Effector memory CD4-positive, alpha-beta T cell (primary cell): ENCODE measurements around the gene ATXN7L1.
A peak's percentile ranks its signal among the peaks of the same experiment; 100 is the strongest.

ENCODE experiments used
- DNase-seq, 3 donors: peaks; one replicate each; pipeline ENCODE4 v3.0.0-alpha.2; 2020
- H3K27ac ChIP-seq: 2 replicates; pipeline ENCODE4 v1.7.0; 2013; ENCODE audit warnings: mild to moderate bottlenecking, low read length, moderate library complexity; ENCODE audit not compliant: insufficient read depth, poor library complexity, severe bottlenecking
- H3K27me3 ChIP-seq: replicated peaks from 2 replicates; pipeline ENCODE4 v1.7.0; 2013; ENCODE audit warnings: mild to moderate bottlenecking, low read length; ENCODE audit not compliant: insufficient read depth, control insufficient read depth, poor library complexity, severe bottlenecking
- H3K36me3 ChIP-seq: 2 replicates; pipeline ENCODE4 v1.7.0; 2013; ENCODE audit warnings: mild to moderate bottlenecking, low read length, moderate library complexity; ENCODE audit not compliant: control insufficient read depth, insufficient read depth
- H3K4me1 ChIP-seq: 2 replicates; pipeline ENCODE4 v1.7.0; 2013; ENCODE audit warnings: low read length, mild to moderate bottlenecking; ENCODE audit not compliant: control insufficient read depth, insufficient read depth, poor library complexity, severe bottlenecking
- H3K4me3 ChIP-seq: 2 replicates; pipeline ENCODE4 v1.7.0; 2013; ENCODE audit warnings: low read length, low read depth, mild to moderate bottlenecking; ENCODE audit not compliant: insufficient read depth, poor library complexity, severe bottlenecking
- H3K9me3 ChIP-seq: 2 replicates; pipeline ENCODE4 v1.7.0; 2013; ENCODE audit warnings: mild to moderate bottlenecking, low read length, moderate library complexity; ENCODE audit not compliant: control insufficient read depth

ATXN7L1 gene

GRCh38 chr7:105682341-105683060, 193.9 kb downstream of the ATXN7L1 start:
- no peak overlapping the region for H3K4me3 ChIP-seq
- no peaks in the 10 kb centered on the region for H3K27me3 ChIP-seq
- no peaks in the 10 kb centered on the region for H3K9me3 ChIP-seq
- H3K27ac ChIP-seq, result no peak overlapping the region
- peaks cover 19% of the 10 kb centered on the region for H3K4me1 ChIP-seq
- DNase-seq, result no peak
- no peaks in the 10 kb centered on the region for H3K36me3 ChIP-seq

- Histone ChIP-seq H3K36me3 (no peaks in the 10 kb centered on the region), H3K27me3 (no peaks in the 10 kb centered on the region), H3K9me3 (no peaks in the 10 kb centered on the region), H3K4me3 (no peak overlapping the region), H3K27ac (no peak overlapping the region), H3K4me1 (peaks cover 34% of the 10 kb centered on the region)
- no peak for DNase-seq
Measured at GRCh38 chr7:105680505-105681187, 195.8 kb downstream of the ATXN7L1 start.

- Histone ChIP-seq H3K36me3 (no peaks in the 10 kb centered on the region), H3K27ac (peak overlapping the region; percentile 74), H3K27me3 (no peaks in the 10 kb centered on the region), H3K4me3 (peak overlapping the region; percentile 46), H3K9me3 (no peaks in the 10 kb centered on the region), H3K4me1 (peaks cover 48% of the 10 kb centered on the region)
- DNase-seq, result no peak
Measured at GRCh38 chr7:105678811-105679495, 197.4 kb downstream of the ATXN7L1 start.

DNA sequence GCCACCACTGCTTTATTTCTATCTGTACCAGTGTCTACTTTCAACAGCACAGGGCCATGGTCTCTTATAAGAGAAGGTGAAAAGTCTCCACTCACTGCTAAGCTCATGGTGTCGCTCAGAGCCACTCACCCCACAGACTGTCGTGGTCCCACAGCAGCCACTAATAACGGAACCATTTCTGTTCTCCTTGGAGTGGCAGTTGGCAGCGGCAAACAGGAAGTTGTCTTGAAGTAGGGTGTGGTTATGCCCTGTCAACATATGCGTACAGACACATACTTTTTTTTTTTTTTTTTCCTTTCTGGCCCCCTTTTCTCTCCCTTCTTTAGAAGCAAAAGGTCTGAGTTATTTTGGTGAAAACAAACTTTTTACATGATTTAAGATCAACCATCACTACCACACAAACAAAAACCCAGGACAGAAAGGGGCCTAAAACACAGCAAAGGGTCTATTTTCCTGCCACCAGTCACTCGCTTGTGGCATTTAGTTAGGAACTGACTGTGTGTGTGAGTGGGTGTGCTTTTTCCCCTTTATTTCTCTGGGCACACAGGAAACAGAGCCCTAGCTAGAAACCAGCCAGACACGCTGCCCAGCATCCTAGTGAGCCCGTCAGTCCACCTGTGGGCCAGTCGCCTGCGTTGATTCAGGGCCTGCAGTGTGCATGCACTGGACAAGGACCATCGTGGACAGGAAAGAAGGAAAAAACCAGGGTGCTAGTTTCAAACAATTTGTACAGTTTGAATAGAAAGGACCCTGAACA, 198.4 kb downstream of the ATXN7L1 start:
- H3K4me1 ChIP-seq, result peaks cover 58% of the 10 kb centered on the region
- peak overlapping the region; percentile 46 for H3K4me3 ChIP-seq
- DNase-seq, result peak; percentile 57 to 60 (median 58)
- H3K9me3 ChIP-seq, result no peaks in the 10 kb centered on the region
- no peaks in the 10 kb centered on the region for H3K36me3 ChIP-seq
- no peaks in the 10 kb centered on the region for H3K27me3 ChIP-seq
- H3K27ac ChIP-seq, result peak overlapping the region; percentile 74

GRCh38 chr7:105677410-105677730, 199.0 kb downstream of the ATXN7L1 start:
- peak overlapping the region; percentile 74 for H3K27ac ChIP-seq
- peak overlapping the region; percentile 46 for H3K4me3 ChIP-seq
- DNase-seq, result no peak

DNA sequence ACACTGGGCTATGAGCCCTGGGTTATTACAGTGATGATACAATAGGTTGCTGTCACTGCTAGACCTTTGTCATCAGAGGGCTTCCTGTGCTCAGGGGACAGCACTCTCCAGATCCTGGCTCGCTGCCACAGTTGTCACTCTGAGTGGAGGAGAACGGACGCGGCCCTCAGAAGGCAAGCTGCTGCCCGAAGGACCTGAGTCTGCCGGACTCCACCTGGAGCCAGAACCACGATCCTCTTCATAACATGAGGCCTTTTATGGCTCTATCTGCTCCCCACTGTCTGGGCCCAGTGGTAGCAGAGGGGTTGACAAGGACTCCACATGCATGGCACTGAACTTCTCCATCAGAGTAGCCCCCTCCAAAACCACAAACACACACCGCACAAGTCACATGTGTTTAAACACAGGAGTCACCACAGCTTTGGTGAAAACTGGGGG, 200.4 kb downstream of the ATXN7L1 start:
- Histone ChIP-seq H3K4me1 (peaks cover 61% of the 10 kb centered on the region), H3K27ac (peak overlapping the region; percentile 47), H3K27me3 (no peaks in the 10 kb centered on the region)

More at GRCh38 chr7:105677410-105677730, 199.0 kb downstream of the ATXN7L1 start:
- H3K27me3 ChIP-seq, result no peaks in the 10 kb centered on the region
- H3K9me3 ChIP-seq, result no peaks in the 10 kb centered on the region
- H3K4me1 ChIP-seq, result peaks cover 61% of the 10 kb centered on the region
- no peaks in the 10 kb centered on the region for H3K36me3 ChIP-seq

DNA sequence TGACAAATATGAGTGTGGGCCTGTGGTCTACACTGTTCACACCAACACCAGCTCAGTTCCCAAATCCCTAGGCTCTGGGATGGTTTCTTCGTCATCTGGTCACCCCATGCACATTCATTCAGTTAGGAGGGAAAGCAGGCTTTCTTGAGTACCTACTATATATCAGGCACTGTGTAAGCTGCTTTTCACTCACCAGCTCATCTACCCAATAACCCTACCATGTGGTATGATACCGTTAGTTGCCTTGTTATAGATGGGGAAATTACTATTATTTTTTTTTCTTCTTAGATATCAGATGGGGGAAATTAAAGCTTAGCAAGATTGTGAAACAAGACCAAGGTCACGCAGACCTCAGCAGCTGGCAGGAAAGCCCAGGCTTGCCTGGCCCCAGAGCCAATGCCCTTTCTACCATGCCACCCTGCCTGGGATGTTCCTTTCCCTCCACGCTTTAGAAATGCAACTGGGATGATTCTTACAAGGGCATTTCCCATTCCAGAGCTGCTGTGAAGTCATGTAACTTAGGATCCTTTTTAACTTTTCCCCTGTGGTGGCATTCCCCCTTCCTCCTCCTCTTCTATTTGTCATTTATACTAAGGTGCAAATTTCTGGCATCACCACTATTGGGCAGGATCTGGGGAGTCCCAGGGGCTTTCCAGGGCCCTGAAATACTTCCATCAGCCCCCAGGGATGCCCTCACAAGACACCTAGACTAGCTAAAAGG, 202.0 kb downstream of the ATXN7L1 start:
- Histone ChIP-seq H3K27ac (peak overlapping the region; percentile 45), H3K36me3 (no peaks in the 10 kb centered on the region), H3K4me1 (peaks cover 60% of the 10 kb centered on the region), H3K9me3 (no peaks in the 10 kb centered on the region), H3K27me3 (no peaks in the 10 kb centered on the region), H3K4me3 (no peak overlapping the region)
- peak in 1 of 3 donors; percentile 13 for DNase-seq

More for the DNA sequence above, 200.4 kb downstream of the ATXN7L1 start:
- Histone ChIP-seq H3K36me3 (no peaks in the 10 kb centered on the region), H3K4me3 (no peak overlapping the region), H3K9me3 (no peaks in the 10 kb centered on the region)
- DNase-seq, result peak; percentile 53 to 68 (median 62)

GRCh38 chr7:105673367-105674084, 202.9 kb downstream of the ATXN7L1 start:
- Histone ChIP-seq H3K4me1 (peaks cover 52% of the 10 kb centered on the region), H3K27ac (peak overlapping the region; percentile 22), H3K27me3 (no peaks in the 10 kb centered on the region), H3K4me3 (no peak overlapping the region), H3K36me3 (no peaks in the 10 kb centered on the region), H3K9me3 (no peaks in the 10 kb centered on the region)
- no peak for DNase-seq

GRCh38 chr7:105672801-105673200, 203.6 kb downstream of the ATXN7L1 start:
- H3K27ac ChIP-seq, result no peak overlapping the region
- H3K9me3 ChIP-seq, result no peaks in the 10 kb centered on the region
- DNase-seq, result no peak

More at GRCh38 chr7:105672801-105673200, 203.6 kb downstream of the ATXN7L1 start:
- no peaks in the 10 kb centered on the region for H3K27me3 ChIP-seq
- H3K4me3 ChIP-seq, result no peak overlapping the region
- peaks cover 46% of the 10 kb centered on the region for H3K4me1 ChIP-seq
- H3K36me3 ChIP-seq, result no peaks in the 10 kb centered on the region
